ELF-1 (cell line): ENCODE results near the gene PRDX5.

ENCODE experiments used
- DNase-seq: peaks from one replicate; pipeline ENCODE4 v3.0.0-alpha.2; 2016; ENCODE audit warnings: low read depth, low spot score

PRDX5 gene

GRCh38 chr11:64289002-64289564, 28.8 kb upstream of the PRDX5 start:
- no peak for DNase-seq

- no peak for DNase-seq
These were observed 27.3 kb upstream of the PRDX5 start for GRCh38 chr11:64290352-64291261.

GRCh38 chr11:64291262-64291751, 26.6 kb upstream of the PRDX5 start, which contains the start of gene KCNK4:
TSS of gene KCNK4 (plus strand) at chr11:64291302. CDS start at chr11:64293019, 1,717 bp downstream.
- no peak for DNase-seq

GRCh38 chr11:64291752-64292459, 26.0 kb upstream of the PRDX5 start:
- DNase-seq, result no peak

- DNase-seq, result no peak
These were observed 25.3 kb upstream of the PRDX5 start for GRCh38 chr11:64292460-64293254.

GRCh38 chr11:64294774-64295173, 23.1 kb upstream of the PRDX5 start:
- DNase-seq, result no peak

- DNase-seq, result no peak
These were observed 22.2 kb upstream of the PRDX5 start for GRCh38 chr11:64295760-64296159.

- no peak for DNase-seq
These were observed 21.7 kb upstream of the PRDX5 start for GRCh38 chr11:64296236-64296635.

GRCh38 chr11:64296830-64297698, 20.9 kb upstream of the PRDX5 start:
- DNase-seq, result no peak

- DNase-seq, result no peak
These were observed 20.1 kb upstream of the PRDX5 start for GRCh38 chr11:64297699-64298358.

GRCh38 chr11:64298966-64299846, 18.7 kb upstream of the PRDX5 start:
- DNase-seq, result peak; percentile 20

GRCh38 chr11:64299847-64300648, 17.9 kb upstream of the PRDX5 start, which contains the start of gene CATSPERZ:
TSS of gene CATSPERZ (plus strand) at chr11:64300358. CDS start at chr11:64300411, 53 bp downstream.
- no peak for DNase-seq

- no peak for DNase-seq
These were observed 14.6 kb upstream of the PRDX5 start for GRCh38 chr11:64303109-64304031.

GRCh38 chr11:64304032-64304315, 13.9 kb upstream of the PRDX5 start:
- no peak for DNase-seq

GRCh38 chr11:64304316-64305072, 13.4 kb upstream of the PRDX5 start:
- DNase-seq, result peak; percentile 97

- peak; percentile 100 for DNase-seq
These were observed 12.7 kb upstream of the PRDX5 start, which contains the start of gene ESRRA for GRCh38 chr11:64305075-64305690. TSS of gene ESRRA (plus strand) at chr11:64305524. CDS start at chr11:64307180, 1,656 bp downstream.
